Thyroid gland (tissue), 4 donors: ENCODE measurements around the gene SYCP1.

ENCODE experiments used
- CTCF ChIP-seq, 6 experiments: fragments of 200-600 bp in 3 of 6; fragments of 450-650 bp in 3 of 6; sonication (generic) in 3 of 6; IDR thresholded peaks; one replicate each; pipeline ENCODE4 v1.5.1; 2016 to 2019; ENCODE audit warnings: antibody characterized with exemption in 6 of 6, mild to moderate bottlenecking in 2 of 6, inconsistent platforms in 1 of 6, moderate library complexity in 1 of 6
- POLR2A ChIP-seq, 2 donors: fragments of 450-650 bp; IDR thresholded peaks; one replicate each; pipeline ENCODE4 v1.6.1; 2017; ENCODE audit warnings: antibody characterized with exemption in 2 of 2, mild to moderate bottlenecking in 2 of 2, moderate library complexity in 1 of 2

GRCh38 chr1:114988095-114988494 lies 133.4 kb downstream of the SYCP1 start:
- TF ChIP-seq CTCF (IDR thresholded peaks at IDR 0.05): no peak
- no peak for TF ChIP-seq POLR2A (IDR thresholded peaks at IDR 0.05)
